Hepatocyte (in vitro differentiated cells): Measurements from ENCODE around the gene IGLON5.

Source experiments
- CTCF ChIP-seq: fragments of 200-600 bp; sonication (generic); IDR thresholded peaks from 2 replicates; pipeline ENCODE4 v1.5.1; 2016; ENCODE audit warnings: antibody characterized with exemption, mild to moderate bottlenecking; ENCODE audit not compliant: poor library complexity
- EZH2phosphoT487 ChIP-seq: fragments of 200-600 bp; sonication (generic); IDR thresholded peaks from one replicate; pipeline ENCODE4 v1.6.1; 2018; ENCODE audit warnings: antibody characterized with exemption, mild to moderate bottlenecking, low read depth, moderate library complexity; ENCODE audit not compliant: unreplicated experiment, severe bottlenecking

GRCh38 chr19:51367565-51368365 lies 56.3 kb downstream of the IGLON5 start:
- no peak for TF ChIP-seq CTCF
- TF ChIP-seq EZH2phosphoT487, result no peak
